Measurements from ENCODE around the gene UBE2S.

GRCh38 chr19:55447421-55448174 lies 40.0 kb upstream of the UBE2S start:
- TF ChIP-seq REST (IDR thresholded peaks at IDR 0.05; ENCODE audit: insufficient read depth in 1 of 2, low read depth in 2 of 2, low read length in 1 of 2) (no peak), POLR2AphosphoS5 (IDR thresholded peaks at IDR 0.05; ENCODE audit: low read depth, low read length) (no peak)
- TF ChIP-seq, protein P1, sequence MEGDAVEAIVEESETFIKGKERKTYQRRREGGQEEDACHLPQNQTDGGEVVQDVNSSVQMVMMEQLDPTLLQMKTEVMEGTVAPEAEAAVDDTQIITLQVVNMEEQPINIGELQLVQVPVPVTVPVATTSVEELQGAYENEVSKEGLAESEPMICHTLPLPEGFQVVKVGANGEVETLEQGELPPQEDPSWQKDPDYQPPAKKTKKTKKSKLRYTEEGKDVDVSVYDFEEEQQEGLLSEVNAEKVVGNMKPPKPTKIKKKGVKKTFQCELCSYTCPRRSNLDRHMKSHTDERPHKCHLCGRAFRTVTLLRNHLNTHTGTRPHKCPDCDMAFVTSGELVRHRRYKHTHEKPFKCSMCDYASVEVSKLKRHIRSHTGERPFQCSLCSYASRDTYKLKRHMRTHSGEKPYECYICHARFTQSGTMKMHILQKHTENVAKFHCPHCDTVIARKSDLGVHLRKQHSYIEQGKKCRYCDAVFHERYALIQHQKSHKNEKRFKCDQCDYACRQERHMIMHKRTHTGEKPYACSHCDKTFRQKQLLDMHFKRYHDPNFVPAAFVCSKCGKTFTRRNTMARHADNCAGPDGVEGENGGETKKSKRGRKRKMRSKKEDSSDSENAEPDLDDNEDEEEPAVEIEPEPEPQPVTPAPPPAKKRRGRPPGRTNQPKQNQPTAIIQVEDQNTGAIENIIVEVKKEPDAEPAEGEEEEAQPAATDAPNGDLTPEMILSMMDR (IDR thresholded peaks at IDR 0.05): no peak; the same call in 1 of the 2 replicates
